ENCODE measurements around the gene HIC2. TPM values are rescaled to one million over a fixed set of nuclear protein-coding genes. Genes with fewer than 3 reads are reported as not detected.

HIC2 gene
- total RNA-seq, 1 experiment from 2014 or later, result 3.5 TPM

DNA sequence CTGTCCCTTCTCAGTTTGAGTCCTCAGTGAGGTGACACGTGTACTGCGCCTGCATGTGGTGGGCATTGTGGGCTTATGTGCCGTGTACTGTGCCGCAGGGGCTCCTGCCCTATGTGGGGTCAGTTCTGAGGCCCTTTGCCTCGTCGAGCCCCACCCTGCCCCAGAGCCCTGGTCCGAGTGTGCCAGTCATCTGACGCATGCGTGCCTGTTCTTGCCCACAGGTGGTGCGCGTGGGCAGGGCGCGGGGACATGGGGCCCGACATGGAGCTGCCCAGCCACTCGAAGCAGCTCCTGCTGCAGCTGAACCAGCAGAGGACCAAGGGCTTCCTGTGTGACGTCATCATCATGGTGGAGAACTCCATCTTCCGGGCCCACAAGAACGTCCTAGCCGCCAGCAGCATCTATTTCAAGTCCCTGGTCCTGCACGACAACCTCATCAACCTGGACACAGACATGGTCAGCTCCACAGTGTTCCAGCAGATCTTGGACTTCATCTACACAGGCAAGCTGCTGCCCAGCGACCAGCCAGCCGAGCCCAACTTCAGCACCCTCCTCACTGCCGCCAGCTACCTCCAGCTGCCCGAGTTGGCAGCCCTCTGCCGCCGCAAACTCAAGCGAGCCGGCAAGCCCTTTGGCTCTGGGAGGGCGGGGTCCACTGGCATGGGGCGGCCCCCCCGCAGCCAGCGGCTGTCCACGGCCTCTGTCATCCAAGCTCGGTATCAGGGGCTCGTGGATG is 27.7 kb downstream of the HIC2 start:
- Histone ChIP-seq H3K9me3 (ENCODE audit: low read length) (no peaks in the 10 kb centered on the region), H3K36me3 (ENCODE audit: low read depth, low read length) (no peaks in the 10 kb centered on the region), H3K4me1 (ENCODE audit: insufficient read depth, low read length) (no peaks in the 10 kb centered on the region), H3K27ac (ENCODE audit: low read length) (no peak overlapping the region), H2AFZ (ENCODE audit: low read length) (no peak overlapping the region), H3K4me2 (ENCODE audit: low read length) (no peak overlapping the region), H3K79me2 (ENCODE audit: low read length) (no peaks in the 10 kb centered on the region), H3K9ac (ENCODE audit: low read length) (no peak overlapping the region), H3K9me2 (replicated peaks; ENCODE audit: low read length) (no peaks in the 10 kb centered on the region), H3K27me3 (ENCODE audit: low read length) (no peaks in the 10 kb centered on the region), H3F3A (ENCODE audit: low read length, unreplicated experiment) (no peaks in the 10 kb centered on the region), H4K20me1 (ENCODE audit: low read length) (no peaks in the 10 kb centered on the region), H3K4me3 (ENCODE audit: low read length) (no peak overlapping the region)
- ChIA-PET POLR2A (ENCODE audit: unreplicated experiment) (no interaction called here), CTCF (no interaction called here)
- TF ChIP-seq EZH2phosphoT487 (IDR thresholded peaks at IDR 0.05; ENCODE audit: borderline replicate concordance, low read length), result no peak
- TF ChIP-seq, protein P1, sequence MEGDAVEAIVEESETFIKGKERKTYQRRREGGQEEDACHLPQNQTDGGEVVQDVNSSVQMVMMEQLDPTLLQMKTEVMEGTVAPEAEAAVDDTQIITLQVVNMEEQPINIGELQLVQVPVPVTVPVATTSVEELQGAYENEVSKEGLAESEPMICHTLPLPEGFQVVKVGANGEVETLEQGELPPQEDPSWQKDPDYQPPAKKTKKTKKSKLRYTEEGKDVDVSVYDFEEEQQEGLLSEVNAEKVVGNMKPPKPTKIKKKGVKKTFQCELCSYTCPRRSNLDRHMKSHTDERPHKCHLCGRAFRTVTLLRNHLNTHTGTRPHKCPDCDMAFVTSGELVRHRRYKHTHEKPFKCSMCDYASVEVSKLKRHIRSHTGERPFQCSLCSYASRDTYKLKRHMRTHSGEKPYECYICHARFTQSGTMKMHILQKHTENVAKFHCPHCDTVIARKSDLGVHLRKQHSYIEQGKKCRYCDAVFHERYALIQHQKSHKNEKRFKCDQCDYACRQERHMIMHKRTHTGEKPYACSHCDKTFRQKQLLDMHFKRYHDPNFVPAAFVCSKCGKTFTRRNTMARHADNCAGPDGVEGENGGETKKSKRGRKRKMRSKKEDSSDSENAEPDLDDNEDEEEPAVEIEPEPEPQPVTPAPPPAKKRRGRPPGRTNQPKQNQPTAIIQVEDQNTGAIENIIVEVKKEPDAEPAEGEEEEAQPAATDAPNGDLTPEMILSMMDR (conservative IDR thresholded peaks at IDR 0.05; ENCODE audit: low read depth, low read length), result no peak
- no peak for TF ChIP-seq EZH2 (IDR thresholded peaks at IDR 0.05; ENCODE audit: low read length, unreplicated experiment)
- intact Hi-C loops (cut with micrococcal nuclease), result no loop called here
- ATAC-seq, result no peak
- BruUV-seq (replicated peaks), result no TSS peak
- DNase-seq, result no peak

DNA sequence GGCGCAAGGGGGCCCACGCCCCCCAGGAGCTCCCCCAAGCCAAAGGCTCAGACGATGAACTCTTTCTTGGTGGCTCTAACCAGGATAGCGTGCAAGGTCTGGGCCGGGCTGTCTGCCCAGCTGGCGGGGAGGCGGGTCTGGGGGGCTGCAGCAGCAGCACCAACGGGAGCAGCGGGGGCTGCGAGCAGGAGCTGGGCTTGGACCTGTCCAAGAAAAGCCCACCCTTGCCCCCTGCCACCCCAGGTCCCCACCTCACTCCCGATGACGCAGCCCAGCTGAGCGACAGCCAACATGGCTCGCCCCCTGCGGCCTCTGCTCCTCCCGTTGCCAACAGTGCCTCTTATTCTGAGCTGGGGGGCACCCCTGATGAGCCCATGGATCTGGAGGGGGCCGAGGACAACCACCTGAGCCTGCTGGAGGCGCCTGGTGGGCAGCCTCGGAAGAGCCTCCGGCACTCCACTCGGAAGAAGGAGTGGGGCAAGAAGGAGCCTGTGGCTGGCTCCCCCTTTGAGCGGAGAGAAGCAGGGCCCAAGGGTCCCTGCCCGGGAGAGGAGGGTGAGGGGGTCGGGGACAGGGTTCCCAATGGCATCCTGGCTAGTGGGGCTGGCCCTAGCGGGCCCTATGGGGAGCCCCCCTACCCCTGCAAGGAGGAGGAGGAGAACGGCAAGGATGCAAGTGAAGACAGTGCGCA is 28.4 kb downstream of the HIC2 start:
- Histone ChIP-seq H3K9ac (ENCODE audit: low read length) (no peak overlapping the region), H3K4me3 (ENCODE audit: low read length) (no peak overlapping the region), H3K4me1 (ENCODE audit: insufficient read depth, low read length) (no peaks in the 10 kb centered on the region), H3K9me2 (replicated peaks; ENCODE audit: low read length) (no peaks in the 10 kb centered on the region), H3F3A (ENCODE audit: low read length, unreplicated experiment) (no peaks in the 10 kb centered on the region), H3K9me3 (ENCODE audit: low read length) (no peaks in the 10 kb centered on the region), H4K20me1 (ENCODE audit: low read length) (no peaks in the 10 kb centered on the region), H3K27ac (ENCODE audit: low read length) (no peak overlapping the region), H2AFZ (ENCODE audit: low read length) (no peak overlapping the region), H3K27me3 (ENCODE audit: low read length) (no peaks in the 10 kb centered on the region), H3K79me2 (ENCODE audit: low read length) (no peaks in the 10 kb centered on the region), H3K4me2 (ENCODE audit: low read length) (no peak overlapping the region), H3K36me3 (ENCODE audit: low read depth, low read length) (no peaks in the 10 kb centered on the region)
- ATAC-seq (no peak), DNase-seq (no peak)
- no TSS peak for BruUV-seq (replicated peaks)
- ChIA-PET POLR2A (ENCODE audit: unreplicated experiment) (no interaction called here), CTCF (no interaction called here)
- TF ChIP-seq EZH2phosphoT487 (IDR thresholded peaks at IDR 0.05; ENCODE audit: borderline replicate concordance, low read length) (no peak), EZH2 (IDR thresholded peaks at IDR 0.05; ENCODE audit: low read length, unreplicated experiment) (no peak)
- TF ChIP-seq, protein P1 (conservative IDR thresholded peaks at IDR 0.05; ENCODE audit: low read depth, low read length), result no peak
- intact Hi-C loops (cut with micrococcal nuclease), result no loop called here
